Globus pallidus (tissue), 1 donor: Measurements from ENCODE around the gene PCOLCE2.

Experiments used
- DNase-seq: peaks from one replicate; pipeline ENCODE4 v3.0.0-alpha.2; 2015; ENCODE audit warnings: low spot score

Gene PCOLCE2, protein sequence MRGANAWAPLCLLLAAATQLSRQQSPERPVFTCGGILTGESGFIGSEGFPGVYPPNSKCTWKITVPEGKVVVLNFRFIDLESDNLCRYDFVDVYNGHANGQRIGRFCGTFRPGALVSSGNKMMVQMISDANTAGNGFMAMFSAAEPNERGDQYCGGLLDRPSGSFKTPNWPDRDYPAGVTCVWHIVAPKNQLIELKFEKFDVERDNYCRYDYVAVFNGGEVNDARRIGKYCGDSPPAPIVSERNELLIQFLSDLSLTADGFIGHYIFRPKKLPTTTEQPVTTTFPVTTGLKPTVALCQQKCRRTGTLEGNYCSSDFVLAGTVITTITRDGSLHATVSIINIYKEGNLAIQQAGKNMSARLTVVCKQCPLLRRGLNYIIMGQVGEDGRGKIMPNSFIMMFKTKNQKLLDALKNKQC

DNA sequence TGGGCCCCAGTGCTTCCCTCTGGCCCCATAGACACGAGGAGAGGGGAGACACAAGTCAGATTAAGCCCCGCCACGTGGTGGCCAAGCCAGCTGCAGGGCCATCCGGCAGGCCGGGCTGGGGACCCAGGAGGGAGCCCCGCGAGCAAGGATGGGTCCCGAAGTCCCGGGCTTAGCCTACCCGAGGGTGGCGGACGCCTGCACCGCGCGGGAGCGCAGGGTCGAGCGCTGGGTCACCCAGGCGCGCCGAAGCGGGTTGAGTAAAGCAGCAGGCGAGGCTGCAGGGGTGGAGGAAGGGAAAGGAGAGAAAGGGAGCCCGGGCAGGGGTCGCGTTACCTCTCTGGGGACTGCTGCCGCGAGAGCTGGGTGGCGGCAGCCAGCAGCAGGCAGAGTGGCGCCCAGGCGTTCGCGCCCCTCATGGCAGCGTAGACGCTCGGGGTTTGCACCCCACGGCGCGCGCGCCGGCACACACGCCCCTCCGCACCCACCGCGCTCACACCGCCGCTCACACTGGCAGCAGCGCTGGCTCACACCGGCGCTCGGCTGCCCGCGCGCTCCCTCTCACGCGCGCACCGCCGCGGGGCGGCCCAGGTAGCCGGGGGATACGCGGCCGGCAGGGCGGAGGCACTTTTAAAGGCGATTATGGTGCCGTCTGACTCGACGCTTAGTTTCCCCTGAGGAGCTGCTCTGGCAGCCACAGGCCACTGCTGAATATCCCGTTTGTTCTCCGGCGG is at the start of gene PCOLCE2:
PCOLCE2 (minus strand) TSS at position 603 of the 731 bp plus-strand sequence; CDS start at position 416, 187 bp downstream.
- DNase-seq: no peak

GRCh38 chr3:142935963-142936362 is 47.1 kb upstream of the PCOLCE2 start:
- no peak for DNase-seq

DNA sequence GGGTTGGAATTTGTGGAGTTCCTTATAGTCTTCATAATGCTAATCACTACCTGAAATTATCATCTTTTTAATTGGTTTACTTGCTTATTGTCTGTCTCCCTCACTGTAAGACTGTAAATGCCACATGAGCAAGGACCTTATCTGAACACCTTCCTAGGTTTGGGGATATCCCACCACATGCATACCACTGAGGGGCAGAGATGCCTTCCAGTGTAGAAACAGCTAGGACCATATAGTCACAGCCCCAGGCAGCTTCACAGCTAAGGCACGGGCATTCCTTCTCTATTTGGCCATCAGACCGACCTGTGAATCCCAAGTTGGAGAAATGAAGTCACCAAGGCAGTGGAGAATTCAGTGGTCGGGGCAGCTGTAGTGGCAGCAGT is 46.0 kb upstream of the PCOLCE2 start:
- no peak for DNase-seq

DNA sequence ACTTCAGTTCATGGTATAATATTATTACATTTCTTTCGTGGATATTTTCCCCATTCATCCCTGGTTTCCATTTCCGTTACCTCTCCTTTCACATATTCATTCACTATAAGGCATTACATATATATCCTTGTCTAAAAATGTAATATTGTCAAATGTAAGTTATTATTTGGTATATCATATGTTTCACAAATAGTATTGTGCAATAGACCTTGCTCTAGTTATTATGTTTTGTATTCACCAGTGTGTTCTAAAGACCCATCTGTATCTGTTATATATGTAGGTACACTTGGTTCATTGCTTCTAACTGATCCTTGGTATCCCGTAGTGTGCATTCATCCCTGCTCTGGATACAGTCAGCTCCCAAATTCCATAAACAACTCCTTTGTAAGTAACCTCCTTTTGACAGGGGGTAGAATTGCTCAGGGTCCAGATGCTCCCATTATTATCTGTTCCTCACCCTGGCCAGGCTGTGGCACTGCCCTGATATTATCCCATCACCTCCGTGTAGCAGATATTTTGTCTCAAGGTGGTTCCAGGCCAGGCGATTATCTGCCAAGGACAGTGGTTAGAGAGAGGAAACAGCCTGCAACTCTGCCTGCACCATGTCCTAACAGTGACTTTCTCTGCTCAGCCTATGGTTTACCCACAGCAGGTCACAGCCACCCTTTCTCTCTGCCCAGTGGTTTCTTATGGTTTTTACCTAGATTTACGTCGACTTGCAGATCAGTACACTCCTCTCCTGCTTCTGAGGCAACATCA is 45.4 kb upstream of the PCOLCE2 start:
- DNase-seq: no peak

DNA sequence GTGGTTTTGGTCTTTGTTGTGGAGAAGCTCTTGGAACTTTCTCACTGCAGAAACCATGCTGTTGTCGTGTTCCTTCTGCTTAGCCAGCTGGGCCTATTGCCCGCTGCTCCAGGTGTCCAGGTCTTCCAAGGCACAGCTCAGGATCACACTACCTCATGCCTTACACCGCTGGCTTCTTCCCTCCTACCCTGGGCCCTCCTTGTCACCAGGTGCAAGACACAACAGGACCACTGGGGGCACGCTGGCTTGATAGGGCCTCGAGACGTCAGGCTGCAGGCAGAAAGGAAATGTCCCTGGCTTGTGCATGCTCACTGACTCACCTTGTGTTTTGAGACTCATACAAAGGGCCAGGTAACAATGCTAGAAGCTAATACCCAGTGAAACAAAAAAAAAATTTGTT is 42.3 kb upstream of the PCOLCE2 start:
- DNase-seq: no peak

DNA sequence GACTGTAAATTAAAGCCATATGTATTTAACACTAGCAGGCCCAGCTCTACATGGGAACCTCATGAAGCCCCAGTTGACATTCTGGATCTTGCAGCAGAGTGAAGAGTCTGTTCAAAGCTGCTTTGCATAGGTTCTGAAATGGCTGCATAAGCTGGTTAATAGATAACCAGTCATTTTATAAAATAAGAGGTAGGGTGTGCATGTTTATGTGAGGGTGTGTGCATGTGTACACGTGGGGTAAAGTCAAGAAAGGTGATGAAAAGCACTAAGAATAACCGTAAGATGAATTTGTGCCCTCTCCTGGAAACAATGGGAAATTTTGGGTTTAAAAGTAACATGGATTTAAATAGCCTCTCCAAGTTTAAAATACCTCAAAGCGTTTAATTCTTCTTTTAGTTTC is 41.6 kb upstream of the PCOLCE2 start:
- no peak for DNase-seq

DNA sequence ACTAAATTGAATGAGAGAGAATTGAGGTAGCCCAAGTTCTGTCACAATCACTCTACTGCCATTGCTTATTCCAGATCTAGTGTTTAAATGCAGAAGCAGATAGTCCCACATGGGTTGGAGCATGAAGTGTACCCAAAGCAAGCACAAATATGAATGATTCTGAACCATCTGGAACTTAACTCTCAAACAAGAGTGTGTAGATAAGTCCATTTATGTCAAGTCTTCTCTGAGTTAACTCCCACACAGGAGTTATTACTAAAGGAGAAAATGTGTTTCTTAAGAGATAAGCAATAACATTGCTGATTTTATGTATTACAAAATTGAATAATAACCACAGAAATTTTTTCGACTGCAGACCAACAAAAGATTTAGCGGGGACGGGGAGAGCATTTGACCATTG is 41.0 kb upstream of the PCOLCE2 start:
- DNase-seq: no peak

- DNase-seq: no peak
Observed at GRCh38 chr3:142929109-142929508, 40.2 kb upstream of the PCOLCE2 start.

- DNase-seq: no peak
Observed at GRCh38 chr3:142926368-142926944, 37.6 kb upstream of the PCOLCE2 start.

GRCh38 chr3:142925140-142925539 is 36.3 kb upstream of the PCOLCE2 start:
- DNase-seq: no peak

- no peak for DNase-seq
Observed at GRCh38 chr3:142923694-142924093, 34.8 kb upstream of the PCOLCE2 start.

- no peak for DNase-seq
Observed at GRCh38 chr3:142916605-142917004, 27.7 kb upstream of the PCOLCE2 start.

- DNase-seq: no peak
Observed at GRCh38 chr3:142915636-142916035, 26.8 kb upstream of the PCOLCE2 start.

DNA sequence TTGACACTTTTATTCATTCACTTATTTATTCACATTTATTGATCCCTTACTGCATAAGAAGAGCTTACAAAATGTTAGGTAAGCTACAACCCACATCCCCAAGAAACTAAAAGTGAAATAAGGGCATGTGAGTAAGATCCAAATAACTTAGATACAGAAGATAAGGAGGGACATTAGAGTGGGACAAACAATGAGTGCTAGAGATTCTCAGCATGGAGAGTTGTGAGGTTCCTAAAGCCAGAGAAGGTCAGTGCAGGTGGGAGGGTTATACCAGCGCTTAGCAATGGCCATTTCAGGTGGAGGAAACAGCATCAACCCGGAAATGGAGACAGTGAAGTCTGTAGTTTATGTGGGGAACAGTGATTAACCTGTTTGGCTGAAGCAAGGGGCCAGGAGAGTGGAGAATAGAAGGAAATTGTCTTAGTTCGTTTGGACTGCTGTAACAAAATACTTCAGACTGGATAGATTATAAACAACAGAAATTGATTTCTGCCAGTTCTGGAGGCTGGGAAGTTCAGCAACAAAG is 25.5 kb upstream of the PCOLCE2 start:
- DNase-seq: no peak

DNA sequence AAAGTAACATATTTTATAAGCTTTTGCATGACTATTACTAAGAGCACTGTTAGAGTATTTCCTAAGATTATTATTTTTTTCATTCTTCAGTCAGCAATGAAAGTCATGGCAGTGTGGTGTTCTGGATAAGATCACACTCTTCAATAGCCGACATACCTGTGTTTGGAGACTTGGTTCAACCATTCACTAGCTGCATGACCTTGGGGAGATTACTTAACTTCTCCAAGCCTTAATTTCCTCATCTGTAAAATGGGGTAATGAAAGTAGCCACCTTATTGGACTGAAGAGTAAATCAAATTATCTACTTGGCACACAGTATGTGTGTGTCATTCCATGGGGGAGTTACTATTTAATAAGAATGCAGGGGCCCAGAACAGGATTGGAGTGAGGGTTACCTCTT is 24.5 kb upstream of the PCOLCE2 start:
- no peak for DNase-seq

DNA sequence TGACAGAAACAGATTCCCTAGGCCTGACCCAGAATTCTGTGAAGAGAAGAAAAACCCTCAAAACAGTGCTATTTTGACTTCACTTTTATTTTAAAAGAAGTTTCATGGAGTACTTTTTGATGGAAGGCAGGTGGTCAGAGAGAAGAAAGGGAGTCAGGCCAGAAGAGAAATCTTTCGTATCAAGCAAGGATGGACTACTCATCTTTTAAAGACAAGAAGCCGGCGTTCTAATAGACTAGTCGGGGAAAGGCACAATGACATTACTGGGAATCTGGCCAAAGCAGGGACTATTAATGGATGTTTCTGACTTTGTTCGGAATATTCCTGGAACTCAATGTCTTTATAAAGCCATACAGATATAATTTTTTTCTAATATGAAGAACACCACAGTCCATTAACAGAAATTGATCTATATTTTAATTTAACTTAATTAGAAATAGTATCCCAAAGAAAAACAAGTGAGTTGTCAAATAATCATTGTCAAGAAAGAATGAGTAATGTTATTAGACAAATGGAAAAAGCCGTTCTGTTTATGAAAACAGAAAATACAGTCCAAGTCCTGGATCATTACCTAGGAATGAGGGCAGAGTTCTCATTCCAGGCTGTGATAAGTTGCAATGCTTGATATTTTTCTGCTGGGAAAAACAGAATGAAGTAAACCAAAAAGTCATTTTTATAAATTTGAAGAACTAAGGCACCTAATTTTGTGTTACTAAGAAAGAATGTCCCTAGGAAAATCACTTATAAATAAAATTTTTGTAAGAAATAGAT is 23.7 kb upstream of the PCOLCE2 start:
- no peak for DNase-seq

- DNase-seq: no peak
Observed at GRCh38 chr3:142910280-142910679, 21.4 kb upstream of the PCOLCE2 start.

GRCh38 chr3:142909282-142909681 is 20.4 kb upstream of the PCOLCE2 start:
- DNase-seq: no peak

- DNase-seq: no peak
Observed at GRCh38 chr3:142907996-142908395, 19.1 kb upstream of the PCOLCE2 start.

DNA sequence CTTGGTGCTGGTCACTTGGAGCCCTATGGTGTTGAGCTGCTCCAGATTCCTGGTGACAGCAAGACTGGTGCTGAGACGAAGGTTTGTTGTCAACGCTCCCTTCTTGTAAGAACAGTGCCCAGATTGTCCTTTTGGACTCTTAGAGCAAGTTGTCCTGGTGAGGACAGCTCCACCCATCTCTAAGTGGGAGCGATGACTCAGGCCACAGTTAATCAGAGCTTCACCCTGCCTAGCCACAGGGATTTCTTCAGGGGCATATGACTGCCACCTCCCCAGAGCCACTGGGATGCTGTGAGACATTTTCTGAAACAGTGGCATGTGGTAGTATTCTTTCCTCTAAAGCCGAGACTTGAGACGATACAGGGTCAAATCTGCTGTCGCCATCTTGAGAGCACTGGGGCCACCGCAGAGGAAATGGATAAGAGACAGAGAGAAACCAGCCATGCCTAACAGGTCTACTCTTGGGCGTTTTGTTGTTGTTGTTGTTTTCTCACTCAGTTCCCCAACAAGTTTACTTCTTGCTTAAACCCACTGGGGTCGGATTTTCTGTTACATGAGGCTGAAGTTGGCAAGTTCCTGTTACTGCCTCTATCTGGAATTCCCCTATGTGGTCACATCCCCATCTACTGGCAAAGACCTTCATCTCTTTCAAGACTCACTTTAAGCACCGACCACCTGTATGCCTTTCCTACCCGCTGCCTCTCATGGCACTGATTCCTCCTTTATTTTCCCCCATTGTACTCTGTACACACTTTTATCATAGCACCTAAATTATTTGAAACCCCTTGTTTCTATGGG is 16.0 kb upstream of the PCOLCE2 start:
- no peak for DNase-seq
